ENCODE data around the gene SLMAP.

GRCh38 chr3:57778494-57778893 is 22.4 kb downstream of the SLMAP start:
- TF ChIP-seq, protein P1, sequence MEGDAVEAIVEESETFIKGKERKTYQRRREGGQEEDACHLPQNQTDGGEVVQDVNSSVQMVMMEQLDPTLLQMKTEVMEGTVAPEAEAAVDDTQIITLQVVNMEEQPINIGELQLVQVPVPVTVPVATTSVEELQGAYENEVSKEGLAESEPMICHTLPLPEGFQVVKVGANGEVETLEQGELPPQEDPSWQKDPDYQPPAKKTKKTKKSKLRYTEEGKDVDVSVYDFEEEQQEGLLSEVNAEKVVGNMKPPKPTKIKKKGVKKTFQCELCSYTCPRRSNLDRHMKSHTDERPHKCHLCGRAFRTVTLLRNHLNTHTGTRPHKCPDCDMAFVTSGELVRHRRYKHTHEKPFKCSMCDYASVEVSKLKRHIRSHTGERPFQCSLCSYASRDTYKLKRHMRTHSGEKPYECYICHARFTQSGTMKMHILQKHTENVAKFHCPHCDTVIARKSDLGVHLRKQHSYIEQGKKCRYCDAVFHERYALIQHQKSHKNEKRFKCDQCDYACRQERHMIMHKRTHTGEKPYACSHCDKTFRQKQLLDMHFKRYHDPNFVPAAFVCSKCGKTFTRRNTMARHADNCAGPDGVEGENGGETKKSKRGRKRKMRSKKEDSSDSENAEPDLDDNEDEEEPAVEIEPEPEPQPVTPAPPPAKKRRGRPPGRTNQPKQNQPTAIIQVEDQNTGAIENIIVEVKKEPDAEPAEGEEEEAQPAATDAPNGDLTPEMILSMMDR (conservative IDR thresholded peaks at IDR 0.05; ENCODE audit: low read length): no peak
- no peak for TF ChIP-seq EZH2phosphoT487 (IDR thresholded peaks at IDR 0.05; ENCODE audit: borderline replicate concordance)
